Suprapubic skin (tissue), 4 donors: ENCODE results near the gene ABHD11. TPM values are rescaled to one million over a fixed set of nuclear protein-coding genes. Genes with fewer than 3 reads are reported as not detected.

Experiments used
- DNase-seq, 2 donors: peaks; one replicate each; pipeline ENCODE4 v3.0.0-alpha.2; 2019; ENCODE audit warnings: low spot score in 2 of 2
- H3K27ac ChIP-seq: fragments of 200-600 bp; sonication (generic); one replicate; pipeline ENCODE4 v1.5.1; 2019
- H3K27me3 ChIP-seq: fragments of 200-600 bp; sonication (generic); one replicate; pipeline ENCODE4 v1.5.1; 2019
- H3K36me3 ChIP-seq: fragments of 200-600 bp; sonication (generic); one replicate; pipeline ENCODE4 v1.5.1; 2019
- H3K4me1 ChIP-seq: fragments of 200-600 bp; sonication (generic); one replicate; pipeline ENCODE4 v1.5.1; 2019
- H3K4me3 ChIP-seq: fragments of 200-600 bp; sonication (generic); one replicate; pipeline ENCODE4 v1.5.1; 2019; ENCODE audit warnings: mild to moderate bottlenecking
- H3K9me3 ChIP-seq: fragments of 200-600 bp; sonication (generic); one replicate; pipeline ENCODE4 v1.5.1; 2019
- CTCF ChIP-seq, 2 donors: fragments of 200-600 bp in 1 of 2; fragments of 450-650 bp in 1 of 2; sonication (generic) in 1 of 2; IDR thresholded peaks; one replicate each; pipeline ENCODE4 v1.5.1; 2016 to 2019; ENCODE audit warnings: antibody characterized with exemption in 2 of 2, mild to moderate bottlenecking in 1 of 2, moderate library complexity in 1 of 2
- EP300 ChIP-seq: sonication (generic); formaldehyde crosslinking; IDR thresholded peaks from one replicate; pipeline ENCODE4 v1.6.1; 2017; ENCODE audit warnings: antibody characterized with exemption
- POLR2A ChIP-seq, 2 donors: fragments of 450-650 bp; IDR thresholded peaks; one replicate each; pipeline ENCODE4 v1.6.1; 2017; ENCODE audit warnings: antibody characterized with exemption in 2 of 2, mild to moderate bottlenecking in 2 of 2, moderate library complexity in 2 of 2
- POLR2AphosphoS5 ChIP-seq, 3 donors: sonication (generic); formaldehyde crosslinking; IDR thresholded peaks; one replicate each; pipeline ENCODE4 v1.6.1; 2017; ENCODE audit warnings: antibody characterized with exemption in 3 of 3
- WGBS: methylation state at CpG from one replicate; pipeline ENCODE4 v1.1.5; 2018; 5-methylcytosine and 5-hydroxymethylcytosine counted together
- total RNA-seq, 4 donors: library from RNA; depleted of rRNA; stranded (reverse); fragments of >200 nt; gene quantifications; one replicate each; pipeline ENCODE4 v1.1.0, GENCODE V29; 2016

ABHD11 gene
- total RNA-seq, 4 donors from 2014 or later: 15.2 to 39.4 (median 23.7) TPM

GRCh38 chr7:73700581-73701134 lies 37.9 kb downstream of the ABHD11 start:
- DNase-seq: no peak
- WGBS: 91% methylated on average over 12 of the region's 15 CpGs
- Histone ChIP-seq H3K4me1 (peaks cover 21% of the 10 kb centered on the region), H3K4me3 (no peak overlapping the region), H3K27ac (no peak overlapping the region), H3K36me3 (peaks cover 61% of the 10 kb centered on the region), H3K27me3 (no peaks in the 10 kb centered on the region), H3K9me3 (no peaks in the 10 kb centered on the region)
- TF ChIP-seq POLR2A (IDR thresholded peaks at IDR 0.05): no peak
- no peak for TF ChIP-seq POLR2AphosphoS5 (IDR thresholded peaks at IDR 0.05)
- TF ChIP-seq CTCF (IDR thresholded peaks at IDR 0.05): no peak
- TF ChIP-seq EP300: no peak

- 78% methylated on average over 9 of the region's 14 CpGs for WGBS
- TF ChIP-seq POLR2AphosphoS5 (IDR thresholded peaks at IDR 0.05) (no peak), EP300 (no peak), POLR2A (IDR thresholded peaks at IDR 0.05) (no peak), CTCF (IDR thresholded peaks at IDR 0.05) (no peak)
- Histone ChIP-seq H3K4me1 (peaks cover 15% of the 10 kb centered on the region), H3K9me3 (no peaks in the 10 kb centered on the region), H3K27ac (no peak overlapping the region), H3K4me3 (no peak overlapping the region), H3K36me3 (peaks cover 67% of the 10 kb centered on the region), H3K27me3 (no peaks in the 10 kb centered on the region)
- no peak for DNase-seq
These were observed 38.6 kb downstream of the ABHD11 start for GRCh38 chr7:73700069-73700423.

- no peak for DNase-seq
- no peak overlapping the region for H3K4me3 ChIP-seq
- TF ChIP-seq POLR2A (IDR thresholded peaks at IDR 0.05) (no peak), CTCF (IDR thresholded peaks at IDR 0.05) (no peak), EP300 (no peak), POLR2AphosphoS5 (IDR thresholded peaks at IDR 0.05) (no peak)
- H3K36me3 ChIP-seq: peaks cover 72% of the 10 kb centered on the region
- peaks cover 10% of the 10 kb centered on the region for H3K4me1 ChIP-seq
- WGBS: 80% methylated on average over 5 of the region's 15 CpGs
- no peaks in the 10 kb centered on the region for H3K27me3 ChIP-seq
- H3K27ac ChIP-seq: no peak overlapping the region
- H3K9me3 ChIP-seq: no peaks in the 10 kb centered on the region
These were observed 39.1 kb downstream of the ABHD11 start for GRCh38 chr7:73699370-73700068.

- Histone ChIP-seq H3K27ac (no peak overlapping the region), H3K4me1 (no peaks in the 10 kb centered on the region), H3K36me3 (peaks cover 83% of the 10 kb centered on the region), H3K9me3 (no peaks in the 10 kb centered on the region), H3K27me3 (no peaks in the 10 kb centered on the region), H3K4me3 (no peak overlapping the region)
- DNase-seq: no peak
- TF ChIP-seq POLR2AphosphoS5 (IDR thresholded peaks at IDR 0.05) (no peak), EP300 (no peak), CTCF (IDR thresholded peaks at IDR 0.05) (no peak), POLR2A (IDR thresholded peaks at IDR 0.05) (no peak)
- WGBS: 96% methylated on average over 6 of the region's 7 CpGs
These were observed 40.2 kb downstream of the ABHD11 start for GRCh38 chr7:73698410-73698809.

GRCh38 chr7:73696372-73696771 lies 42.2 kb downstream of the ABHD11 start:
- no peak overlapping the region for H3K4me3 ChIP-seq

More at GRCh38 chr7:73696372-73696771, 42.2 kb downstream of the ABHD11 start:
- H3K9me3 ChIP-seq: no peaks in the 10 kb centered on the region
- no peak for DNase-seq
- WGBS: 84% methylated on average over 4 of the region's 4 CpGs
- H3K4me1 ChIP-seq: no peaks in the 10 kb centered on the region
- TF ChIP-seq POLR2AphosphoS5 (IDR thresholded peaks at IDR 0.05) (no peak), POLR2A (IDR thresholded peaks at IDR 0.05) (no peak), CTCF (IDR thresholded peaks at IDR 0.05) (no peak), EP300 (no peak)
- no peaks in the 10 kb centered on the region for H3K27me3 ChIP-seq
- peaks cover 98% of the 10 kb centered on the region for H3K36me3 ChIP-seq
- no peak overlapping the region for H3K27ac ChIP-seq
